ENCODE data around the gene NRXN3.

NRXN3 gene

DNA sequence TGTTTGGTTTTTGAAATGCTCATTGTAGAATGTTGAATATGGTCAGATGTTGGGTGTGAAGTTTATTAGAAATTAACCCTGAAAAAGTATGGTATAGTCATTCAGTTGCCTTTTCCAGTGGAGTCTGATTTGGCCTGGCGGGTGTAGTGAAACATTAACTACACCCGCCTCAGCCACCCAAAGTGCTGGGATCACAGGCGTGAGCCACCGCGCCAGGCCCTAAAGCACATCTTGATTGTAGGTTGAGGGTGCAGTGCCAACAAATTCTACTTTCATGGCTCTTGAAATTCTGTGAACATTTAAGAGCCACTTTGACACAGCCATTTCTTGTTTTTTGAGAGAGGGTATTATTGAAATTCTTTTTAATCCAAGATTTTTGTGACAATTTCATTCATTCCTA lies 1416.2 kb downstream of the NRXN3 start:
- no peak overlapping the region for H3K4me3 ChIP-seq (ENCODE audit: low read depth in 1 of 5, low read length in 5 of 5)
- no peaks in the 10 kb centered on the region for H3K9me3 ChIP-seq (ENCODE audit: control insufficient read depth in 5 of 5, low read length in 5 of 5)
- H3K36me3 ChIP-seq (ENCODE audit: control insufficient read depth in 5 of 5, insufficient read depth in 5 of 5, low read length in 5 of 5) = no peaks in the 10 kb centered on the region
- H3K4me1 ChIP-seq (ENCODE audit: control insufficient read depth in 5 of 5, insufficient read depth in 5 of 5, low read length in 5 of 5) = peaks cover 0 to 28% (median 8%) of the 10 kb centered on the region in 5 donors
- H3K27me3 ChIP-seq (ENCODE audit: control insufficient read depth in 5 of 5, insufficient read depth in 4 of 5, low read length in 5 of 5) = no peaks in the 10 kb centered on the region
- no peak overlapping the region for H3K9ac ChIP-seq (ENCODE audit: low read length in 5 of 5)
- H3K27ac ChIP-seq (ENCODE audit: low read depth, low read length) = no peak overlapping the region

- Histone ChIP-seq H3K27ac (ENCODE audit: low read depth, low read length) (no peak overlapping the region), H3K9ac (ENCODE audit: low read length in 5 of 5) (no peak overlapping the region), H3K36me3 (ENCODE audit: control insufficient read depth in 5 of 5, insufficient read depth in 5 of 5, low read length in 5 of 5) (no peaks in the 10 kb centered on the region), H3K27me3 (ENCODE audit: control insufficient read depth in 5 of 5, insufficient read depth in 4 of 5, low read length in 5 of 5) (no peaks in the 10 kb centered on the region), H3K9me3 (ENCODE audit: control insufficient read depth in 5 of 5, low read length in 5 of 5) (no peaks in the 10 kb centered on the region), H3K4me3 (ENCODE audit: low read depth in 1 of 5, low read length in 5 of 5) (no peak overlapping the region), H3K4me1 (ENCODE audit: control insufficient read depth in 5 of 5, insufficient read depth in 5 of 5, low read length in 5 of 5) (peaks cover 0 to 28% (median 8%) of the 10 kb centered on the region in 5 donors)
Measured at GRCh38 chr14:79586989-79587598, 1416.9 kb downstream of the NRXN3 start.

GRCh38 chr14:79587875-79588274 lies 1417.7 kb downstream of the NRXN3 start:
- no peak overlapping the region for H3K4me3 ChIP-seq (ENCODE audit: low read depth in 1 of 5, low read length in 5 of 5)
- H3K9me3 ChIP-seq (ENCODE audit: control insufficient read depth in 5 of 5, low read length in 5 of 5) = no peaks in the 10 kb centered on the region
- no peaks in the 10 kb centered on the region for H3K36me3 ChIP-seq (ENCODE audit: control insufficient read depth in 5 of 5, insufficient read depth in 5 of 5, low read length in 5 of 5)
- H3K9ac ChIP-seq (ENCODE audit: low read length in 5 of 5) = no peak overlapping the region
- peaks cover 0 to 28% (median 8%) of the 10 kb centered on the region in 5 donors for H3K4me1 ChIP-seq (ENCODE audit: control insufficient read depth in 5 of 5, insufficient read depth in 5 of 5, low read length in 5 of 5)
- H3K27me3 ChIP-seq (ENCODE audit: control insufficient read depth in 5 of 5, insufficient read depth in 4 of 5, low read length in 5 of 5) = no peaks in the 10 kb centered on the region
- H3K27ac ChIP-seq (ENCODE audit: low read depth, low read length) = no peak overlapping the region

GRCh38 chr14:79588398-79588797 lies 1418.2 kb downstream of the NRXN3 start:
- Histone ChIP-seq H3K9ac (ENCODE audit: low read length in 5 of 5) (no peak overlapping the region), H3K4me1 (ENCODE audit: control insufficient read depth in 5 of 5, insufficient read depth in 5 of 5, low read length in 5 of 5) (peaks cover 0 to 28% (median 8%) of the 10 kb centered on the region in 5 donors), H3K9me3 (ENCODE audit: control insufficient read depth in 5 of 5, low read length in 5 of 5) (no peaks in the 10 kb centered on the region), H3K27ac (ENCODE audit: low read depth, low read length) (no peak overlapping the region), H3K27me3 (ENCODE audit: control insufficient read depth in 5 of 5, insufficient read depth in 4 of 5, low read length in 5 of 5) (no peaks in the 10 kb centered on the region), H3K36me3 (ENCODE audit: control insufficient read depth in 5 of 5, insufficient read depth in 5 of 5, low read length in 5 of 5) (no peaks in the 10 kb centered on the region), H3K4me3 (ENCODE audit: low read depth in 1 of 5, low read length in 5 of 5) (no peak overlapping the region)

- H3K27me3 ChIP-seq (ENCODE audit: control insufficient read depth in 5 of 5, insufficient read depth in 4 of 5, low read length in 5 of 5) = no peaks in the 10 kb centered on the region
- H3K4me1 ChIP-seq (ENCODE audit: control insufficient read depth in 5 of 5, insufficient read depth in 5 of 5, low read length in 5 of 5) = peaks cover 0 to 20% (median 5%) of the 10 kb centered on the region in 5 donors
- no peak overlapping the region for H3K4me3 ChIP-seq (ENCODE audit: low read depth in 1 of 5, low read length in 5 of 5)
- no peak overlapping the region for H3K27ac ChIP-seq (ENCODE audit: low read depth, low read length)
- no peaks in the 10 kb centered on the region for H3K9me3 ChIP-seq (ENCODE audit: control insufficient read depth in 5 of 5, low read length in 5 of 5)
- H3K9ac ChIP-seq (ENCODE audit: low read length in 5 of 5) = no peak overlapping the region
- no peaks in the 10 kb centered on the region for H3K36me3 ChIP-seq (ENCODE audit: control insufficient read depth in 5 of 5, insufficient read depth in 5 of 5, low read length in 5 of 5)
Measured at GRCh38 chr14:79596551-79596950, 1426.4 kb downstream of the NRXN3 start.

- Histone ChIP-seq H3K27ac (ENCODE audit: low read depth, low read length) (no peak overlapping the region), H3K9me3 (ENCODE audit: control insufficient read depth in 5 of 5, low read length in 5 of 5) (no peaks in the 10 kb centered on the region), H3K4me1 (ENCODE audit: control insufficient read depth in 5 of 5, insufficient read depth in 5 of 5, low read length in 5 of 5) (peaks cover 0 to 20% (median 5%) of the 10 kb centered on the region in 5 donors), H3K27me3 (ENCODE audit: control insufficient read depth in 5 of 5, insufficient read depth in 4 of 5, low read length in 5 of 5) (no peaks in the 10 kb centered on the region), H3K4me3 (ENCODE audit: low read depth in 1 of 5, low read length in 5 of 5) (no peak overlapping the region), H3K36me3 (ENCODE audit: control insufficient read depth in 5 of 5, insufficient read depth in 5 of 5, low read length in 5 of 5) (no peaks in the 10 kb centered on the region), H3K9ac (ENCODE audit: low read length in 5 of 5) (no peak overlapping the region)
Measured at GRCh38 chr14:79597566-79597965, 1427.4 kb downstream of the NRXN3 start.

GRCh38 chr14:79598339-79598738 lies 1428.2 kb downstream of the NRXN3 start:
- H3K27ac ChIP-seq (ENCODE audit: low read depth, low read length) = peak overlapping the region; percentile 59
- H3K9ac ChIP-seq (ENCODE audit: low read length in 5 of 5) = no peak overlapping the region
- H3K4me1 ChIP-seq (ENCODE audit: control insufficient read depth in 5 of 5, insufficient read depth in 5 of 5, low read length in 5 of 5) = peaks cover 0 to 20% (median 5%) of the 10 kb centered on the region in 5 donors
- H3K9me3 ChIP-seq (ENCODE audit: control insufficient read depth in 5 of 5, low read length in 5 of 5) = no peaks in the 10 kb centered on the region
- H3K4me3 ChIP-seq (ENCODE audit: low read depth in 1 of 5, low read length in 5 of 5) = no peak overlapping the region
- H3K36me3 ChIP-seq (ENCODE audit: control insufficient read depth in 5 of 5, insufficient read depth in 5 of 5, low read length in 5 of 5) = no peaks in the 10 kb centered on the region
- H3K27me3 ChIP-seq (ENCODE audit: control insufficient read depth in 5 of 5, insufficient read depth in 4 of 5, low read length in 5 of 5) = no peaks in the 10 kb centered on the region

- H3K4me1 ChIP-seq (ENCODE audit: control insufficient read depth in 5 of 5, insufficient read depth in 5 of 5, low read length in 5 of 5) = peaks cover 0 to 20% (median 5%) of the 10 kb centered on the region in 5 donors
- H3K4me3 ChIP-seq (ENCODE audit: low read depth in 1 of 5, low read length in 5 of 5) = no peak overlapping the region
- H3K9me3 ChIP-seq (ENCODE audit: control insufficient read depth in 5 of 5, low read length in 5 of 5) = no peaks in the 10 kb centered on the region
- no peaks in the 10 kb centered on the region for H3K27me3 ChIP-seq (ENCODE audit: control insufficient read depth in 5 of 5, insufficient read depth in 4 of 5, low read length in 5 of 5)
- no peak overlapping the region for H3K9ac ChIP-seq (ENCODE audit: low read length in 5 of 5)
- no peaks in the 10 kb centered on the region for H3K36me3 ChIP-seq (ENCODE audit: control insufficient read depth in 5 of 5, insufficient read depth in 5 of 5, low read length in 5 of 5)
- peak overlapping the region; percentile 59 for H3K27ac ChIP-seq (ENCODE audit: low read depth, low read length)
Measured at GRCh38 chr14:79599239-79599638, 1429.1 kb downstream of the NRXN3 start.

- H3K36me3 ChIP-seq (ENCODE audit: control insufficient read depth in 5 of 5, insufficient read depth in 5 of 5, low read length in 5 of 5) = no peaks in the 10 kb centered on the region
- H3K9ac ChIP-seq (ENCODE audit: low read length in 5 of 5) = no peak overlapping the region
- no peaks in the 10 kb centered on the region for H3K9me3 ChIP-seq (ENCODE audit: control insufficient read depth in 5 of 5, low read length in 5 of 5)
- peaks cover 0 to 20% (median 5%) of the 10 kb centered on the region in 5 donors for H3K4me1 ChIP-seq (ENCODE audit: control insufficient read depth in 5 of 5, insufficient read depth in 5 of 5, low read length in 5 of 5)
- H3K27ac ChIP-seq (ENCODE audit: low read depth, low read length) = no peak overlapping the region
- no peak overlapping the region for H3K4me3 ChIP-seq (ENCODE audit: low read depth in 1 of 5, low read length in 5 of 5)
- no peaks in the 10 kb centered on the region for H3K27me3 ChIP-seq (ENCODE audit: control insufficient read depth in 5 of 5, insufficient read depth in 4 of 5, low read length in 5 of 5)
Measured at GRCh38 chr14:79600406-79600805, 1430.2 kb downstream of the NRXN3 start.

- Histone ChIP-seq H3K4me3 (ENCODE audit: low read depth in 1 of 5, low read length in 5 of 5) (no peak overlapping the region), H3K36me3 (ENCODE audit: control insufficient read depth in 5 of 5, insufficient read depth in 5 of 5, low read length in 5 of 5) (no peaks in the 10 kb centered on the region), H3K27ac (ENCODE audit: low read depth, low read length) (no peak overlapping the region), H3K9ac (ENCODE audit: low read length in 5 of 5) (no peak overlapping the region), H3K9me3 (ENCODE audit: control insufficient read depth in 5 of 5, low read length in 5 of 5) (no peaks in the 10 kb centered on the region), H3K4me1 (ENCODE audit: control insufficient read depth in 5 of 5, insufficient read depth in 5 of 5, low read length in 5 of 5) (peaks cover 0 to 20% (median 5%) of the 10 kb centered on the region in 5 donors), H3K27me3 (ENCODE audit: control insufficient read depth in 5 of 5, insufficient read depth in 4 of 5, low read length in 5 of 5) (no peaks in the 10 kb centered on the region)
Measured at GRCh38 chr14:79601579-79601978, 1431.4 kb downstream of the NRXN3 start.
